Colon (tissue), 2 donors: ENCODE data around the gene CHRDL2.

Source experiments
- FAIRE-seq: peaks from 2 replicates; lab custom pipeline; 2012; peaks lifted over from hg19 to GRCh38; lab: Jason Lieb, UNC
- donor health status: control.
- donor health status: control.

Gene CHRDL2

DNA sequence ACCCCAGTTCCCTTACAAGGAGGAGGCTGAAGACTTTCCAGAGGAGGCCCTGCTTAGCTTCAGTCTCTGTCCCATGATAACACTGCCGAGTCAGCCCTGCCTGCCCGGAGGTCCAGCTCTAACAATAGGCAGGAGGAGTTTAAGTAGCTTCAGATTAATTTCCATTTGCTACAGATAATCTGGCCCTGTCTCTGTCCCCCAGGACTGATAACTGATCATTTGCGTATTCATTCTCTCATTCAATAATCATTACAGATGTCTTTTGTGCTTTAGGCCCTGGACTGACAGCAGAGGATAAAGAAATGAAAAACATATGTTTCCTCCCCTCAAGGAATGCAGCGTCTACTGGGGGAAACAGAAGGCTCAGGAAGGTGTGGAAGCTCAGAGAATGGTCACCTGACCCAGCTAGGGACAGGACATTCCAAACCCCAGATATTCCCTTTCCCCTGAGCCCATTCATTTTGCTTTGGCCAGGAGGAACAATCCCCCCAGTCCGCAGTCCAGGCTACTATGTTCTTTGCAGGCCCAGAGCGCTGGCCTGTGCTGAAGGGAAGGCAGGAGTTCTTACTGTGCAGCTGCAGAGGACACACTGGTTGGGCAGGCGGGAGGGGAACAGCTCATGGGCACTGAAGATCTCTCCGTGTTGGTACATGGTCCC, 20.8 kb downstream of the CHRDL2 start:
- FAIRE-seq = no peak

DNA sequence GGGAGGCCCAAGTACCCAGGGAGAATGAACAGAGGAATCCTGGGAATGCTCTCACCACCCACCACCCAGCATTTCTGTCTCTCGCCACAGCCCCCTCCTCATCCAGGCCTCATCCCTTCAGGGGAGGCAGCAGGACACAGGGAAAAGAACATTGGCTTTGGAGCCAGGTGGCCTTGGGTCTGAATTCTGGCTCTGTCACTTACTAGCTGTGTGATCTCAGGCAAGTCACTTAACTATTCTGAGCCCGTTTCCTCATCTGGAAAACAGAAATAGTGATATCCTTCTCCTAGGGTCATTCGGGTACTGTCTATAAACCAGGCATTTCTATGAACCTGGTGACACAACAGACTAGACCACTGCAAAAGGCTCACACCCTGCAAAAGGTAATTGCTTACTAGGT, 22.1 kb downstream of the CHRDL2 start:
- FAIRE-seq = no peak

DNA sequence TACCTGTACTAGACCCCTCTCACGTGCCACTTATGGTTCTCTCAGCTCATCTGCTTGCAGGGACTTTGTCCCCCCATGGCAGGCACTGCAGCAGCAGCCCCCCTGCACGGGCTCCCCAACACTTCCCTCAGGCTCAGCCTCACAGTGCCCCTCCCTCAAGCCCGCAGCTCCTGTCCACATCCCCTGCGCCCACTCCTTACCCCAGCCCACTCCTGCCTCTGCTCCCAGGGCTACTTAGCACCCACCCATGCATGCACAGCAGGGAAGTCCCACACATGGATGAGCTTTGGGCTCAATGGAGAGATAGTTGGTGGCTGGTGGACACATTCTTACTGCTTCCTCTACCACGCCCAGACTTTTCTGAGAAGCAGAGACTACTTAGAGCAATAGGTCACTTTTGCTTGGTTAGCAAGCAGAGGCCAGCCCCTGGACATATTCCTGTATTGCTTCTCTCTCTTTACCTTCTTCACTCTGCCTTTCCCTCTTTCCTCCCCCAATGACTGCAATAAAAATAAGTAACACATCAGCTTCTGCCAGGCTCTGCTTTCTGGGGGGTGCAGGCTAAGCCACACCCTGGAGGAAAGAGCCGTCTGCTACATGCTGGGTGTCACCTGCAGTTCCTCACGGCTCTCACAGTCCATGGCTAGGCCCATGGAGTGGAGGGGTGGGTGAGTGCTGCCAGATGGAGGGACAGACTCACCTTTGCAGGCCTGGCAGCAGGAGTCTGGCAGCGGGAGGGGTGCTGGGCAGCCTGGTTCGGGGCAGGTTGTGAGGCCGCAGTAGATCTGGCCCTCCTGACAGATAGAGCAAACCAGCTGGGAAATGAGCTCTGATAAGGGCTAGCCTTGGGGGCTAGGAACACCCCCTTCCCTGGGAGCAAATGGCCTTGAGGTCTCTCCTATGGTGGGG, 23.4 kb downstream of the CHRDL2 start:
- no peak for FAIRE-seq

DNA sequence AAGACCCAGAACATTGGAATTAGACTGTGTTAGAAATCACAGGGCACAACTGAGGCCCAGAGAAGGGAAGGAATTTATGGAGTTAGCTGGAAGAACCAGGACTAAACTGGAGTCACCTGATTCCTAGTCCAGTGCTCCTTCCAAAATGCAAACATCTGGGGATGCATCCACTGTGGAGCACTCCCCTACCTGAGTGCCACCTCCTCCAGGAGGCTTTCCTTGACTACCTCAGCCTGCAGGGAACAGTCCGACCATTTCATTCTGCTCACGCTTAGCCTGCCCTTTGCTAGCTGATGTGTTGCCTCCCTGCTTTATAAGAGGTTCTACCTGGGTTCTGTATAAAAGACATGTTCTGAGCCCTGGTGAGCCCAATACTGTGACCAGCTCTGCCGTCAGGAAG, 24.0 kb downstream of the CHRDL2 start:
- no peak for FAIRE-seq

DNA sequence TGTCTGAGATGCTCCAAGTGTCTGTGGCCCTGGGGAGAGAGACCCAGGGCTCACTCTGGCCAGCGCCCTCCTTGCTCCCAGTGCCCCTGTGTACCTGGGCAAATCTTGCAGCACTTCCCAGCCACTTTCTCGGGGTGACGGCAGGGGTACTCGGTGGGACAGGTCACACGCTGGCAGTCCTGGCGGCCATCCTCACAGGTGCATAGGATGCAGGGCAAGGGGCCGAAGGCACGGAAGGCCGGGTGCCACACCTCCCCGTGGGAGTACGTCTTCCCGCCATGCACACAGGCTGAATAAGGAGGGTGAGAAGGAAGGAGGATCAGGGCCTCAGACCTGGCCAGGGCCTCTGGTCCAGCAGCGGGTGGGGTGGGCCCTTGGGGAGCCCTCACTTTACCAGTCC, 28.0 kb downstream of the CHRDL2 start:
- FAIRE-seq = no peak

DNA sequence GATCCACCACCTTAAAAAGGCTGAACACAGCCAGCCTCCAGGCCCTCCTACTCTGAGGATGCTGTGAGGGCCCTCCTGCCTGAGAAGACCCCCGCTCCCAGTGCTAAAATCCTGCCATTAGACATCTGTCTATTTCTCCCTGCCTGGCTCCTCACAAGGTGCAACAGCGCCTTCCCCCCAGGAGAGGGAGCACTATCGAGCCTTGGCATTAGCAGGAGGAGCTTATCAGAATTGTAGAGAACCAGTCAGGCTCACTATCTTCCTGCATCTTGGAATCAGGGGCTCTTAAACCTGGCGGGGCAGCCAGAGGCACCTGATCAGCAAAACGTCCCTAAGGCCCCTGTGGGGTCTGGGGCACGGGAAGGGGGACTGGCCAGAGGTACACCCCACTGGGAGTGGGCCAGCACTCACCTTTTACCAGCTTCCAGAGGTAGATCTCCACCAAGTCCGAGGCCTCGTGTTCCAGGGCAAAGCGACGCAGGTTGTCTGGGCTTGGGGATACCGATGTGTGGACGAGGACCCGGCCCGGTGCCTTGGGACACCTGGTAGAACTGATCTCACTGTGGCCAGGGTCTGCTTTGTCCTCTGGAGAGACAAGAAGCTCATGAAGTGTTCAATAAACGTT, 28.7 kb downstream of the CHRDL2 start:
- no peak for FAIRE-seq

DNA sequence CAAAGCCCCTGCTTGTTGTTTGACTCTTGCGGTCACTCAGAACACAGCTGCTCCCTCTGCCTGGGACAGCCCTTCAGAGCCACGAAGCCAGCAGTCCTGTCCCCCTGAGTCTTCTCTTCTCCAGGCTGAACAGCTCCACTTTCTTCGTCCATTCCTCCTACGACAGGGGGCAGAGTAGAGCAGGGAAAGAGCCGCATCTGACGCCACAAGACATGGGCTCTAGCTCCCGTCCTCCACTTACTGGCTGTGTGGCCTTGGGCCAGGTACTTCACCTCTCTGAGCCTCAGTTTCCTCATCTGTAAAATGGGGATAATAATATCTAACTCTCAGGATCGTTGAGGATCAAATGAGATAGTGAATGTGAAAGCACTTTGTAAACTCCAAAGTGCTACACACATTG, 29.9 kb downstream of the CHRDL2 start:
- no peak for FAIRE-seq

DNA sequence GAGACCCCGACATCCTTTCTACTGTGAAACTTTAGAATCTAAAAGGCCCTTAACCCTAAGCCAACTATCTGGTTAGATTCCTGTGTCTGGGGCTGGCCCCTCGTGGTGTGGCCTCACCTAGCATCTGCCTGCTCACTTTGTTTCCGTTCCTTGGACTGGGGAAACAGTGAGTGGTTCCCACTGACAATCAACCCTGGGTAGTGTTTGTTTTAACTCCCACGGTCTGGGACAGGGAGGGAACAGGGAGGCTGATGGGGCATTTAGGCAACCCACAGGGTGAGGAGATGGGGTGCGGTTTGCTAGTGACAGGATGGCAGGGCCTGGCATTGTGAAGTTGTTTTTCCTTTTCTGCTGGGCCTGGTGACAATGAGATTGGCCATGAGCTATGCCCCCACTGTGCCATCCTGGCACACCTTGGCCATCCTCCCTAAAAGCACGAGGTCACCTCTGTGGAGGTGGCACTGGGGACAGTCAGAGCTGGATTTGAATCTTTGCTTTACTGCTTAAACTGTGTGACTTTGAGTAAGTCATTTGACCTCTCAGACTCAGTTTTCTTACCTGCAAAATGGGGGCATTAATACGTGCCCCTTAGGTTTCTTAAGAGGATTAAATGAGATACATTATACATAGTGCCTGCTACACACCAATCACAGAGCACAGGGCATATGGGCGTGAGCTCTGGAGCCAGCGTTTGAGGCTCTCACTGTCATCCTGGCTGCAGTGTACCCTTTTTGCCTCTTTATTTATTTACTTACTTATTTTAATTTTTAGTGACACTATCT, 31.4 kb downstream of the CHRDL2 start:
- FAIRE-seq = no peak

DNA sequence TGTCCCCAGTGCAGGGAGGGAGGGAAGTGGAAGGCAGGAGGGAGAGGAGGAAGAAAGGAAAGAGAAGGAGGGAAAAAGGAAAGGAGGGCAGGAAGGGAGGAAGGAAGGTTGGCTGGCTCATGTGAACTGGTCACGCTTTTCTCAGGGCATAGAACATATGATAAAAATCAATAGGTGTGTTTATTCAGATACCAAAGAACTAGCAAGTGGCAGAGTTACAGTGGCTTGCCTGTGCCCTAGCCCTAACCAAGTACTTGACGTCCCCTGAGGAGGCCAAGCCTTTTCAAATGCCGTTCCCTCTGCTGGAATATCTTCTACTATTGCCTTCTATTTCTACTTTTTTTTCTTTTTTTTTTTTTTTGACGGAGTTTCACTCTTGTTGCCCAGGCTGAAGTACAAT, 33.5 kb downstream of the CHRDL2 start:
- no peak for FAIRE-seq

DNA sequence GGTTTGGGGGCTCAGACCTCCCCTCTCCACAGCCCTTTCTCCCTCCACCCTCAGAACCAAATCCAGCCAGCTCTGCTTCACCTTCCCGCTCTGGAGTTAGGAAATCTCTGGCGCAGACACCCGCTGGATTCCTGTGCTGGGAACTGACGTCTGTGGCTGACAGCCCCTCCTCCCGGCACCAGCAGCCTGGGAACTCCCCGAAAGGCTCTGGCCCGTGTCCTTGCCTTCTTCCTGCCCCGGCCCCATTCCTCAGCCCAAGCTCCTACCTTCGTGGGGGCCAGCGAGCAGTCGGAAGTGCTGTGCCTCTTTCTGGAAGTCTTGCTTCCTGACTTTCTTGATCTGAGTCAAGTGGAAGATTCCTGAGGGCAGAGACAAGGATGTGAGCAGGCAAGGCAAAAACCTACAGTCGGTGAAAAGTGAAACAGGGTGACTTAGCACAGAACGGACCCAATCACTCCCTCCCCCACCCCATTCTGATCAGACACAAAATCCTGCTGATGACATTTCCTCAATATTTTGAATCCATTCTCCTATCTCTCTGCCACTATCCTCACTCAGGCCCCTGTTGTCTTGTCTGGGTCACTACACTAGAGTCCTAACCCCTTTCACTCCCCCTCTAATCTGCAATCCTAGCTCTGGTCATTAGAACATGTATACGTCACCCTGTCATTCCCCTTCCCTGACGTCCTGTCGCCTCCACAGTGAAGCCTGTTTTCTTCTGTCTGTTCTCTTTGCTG, 34.1 kb downstream of the CHRDL2 start:
- FAIRE-seq = no peak

DNA sequence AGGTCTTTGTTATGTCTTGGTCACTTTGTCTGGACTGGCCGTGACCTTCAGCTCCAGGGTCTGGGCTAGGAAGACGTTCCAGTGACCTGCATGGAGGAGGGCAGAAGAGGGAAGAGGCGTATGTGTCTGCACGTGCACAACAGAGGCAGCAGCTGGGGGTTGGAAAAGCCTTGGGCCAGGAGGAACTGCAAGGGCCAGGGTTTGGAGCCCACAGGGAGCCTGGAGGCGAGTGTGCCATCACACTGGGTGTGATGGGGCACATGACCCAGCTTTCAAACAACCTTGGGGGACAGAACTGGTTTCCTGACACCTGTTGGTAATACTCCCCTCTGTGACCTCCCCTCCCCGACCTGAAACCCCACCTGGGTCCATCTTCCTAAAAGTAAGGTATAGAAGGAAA, 34.7 kb downstream of the CHRDL2 start:
- FAIRE-seq = no peak

DNA sequence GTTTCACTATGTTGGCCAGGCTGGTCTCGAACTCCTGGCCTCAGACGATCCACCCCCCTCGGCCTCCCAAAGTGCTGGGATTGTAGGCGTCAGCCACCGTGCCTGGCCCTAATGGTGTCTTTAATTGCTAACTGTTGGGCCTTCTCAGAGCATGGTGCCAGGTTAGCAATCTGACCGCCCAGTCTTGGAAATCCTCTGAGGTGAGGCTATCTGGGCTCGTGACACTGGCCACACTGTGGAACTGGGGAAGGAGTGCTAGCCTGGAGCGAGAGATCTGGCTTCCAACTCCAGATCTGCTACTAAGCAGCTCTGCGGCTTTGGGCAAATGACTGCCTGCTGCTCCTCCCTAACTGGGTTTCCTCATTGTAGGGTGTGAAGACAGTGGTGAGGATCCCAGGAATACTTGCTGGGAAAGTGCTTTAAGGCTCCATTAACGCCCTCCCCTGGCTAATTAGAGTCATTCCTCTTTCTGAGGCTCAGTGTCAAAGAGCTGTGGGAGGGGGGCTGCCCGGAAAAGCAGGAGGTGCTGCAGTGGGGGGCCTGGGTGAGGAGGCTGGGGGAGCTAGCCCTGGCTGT, 35.4 kb downstream of the CHRDL2 start:
- FAIRE-seq = no peak

DNA sequence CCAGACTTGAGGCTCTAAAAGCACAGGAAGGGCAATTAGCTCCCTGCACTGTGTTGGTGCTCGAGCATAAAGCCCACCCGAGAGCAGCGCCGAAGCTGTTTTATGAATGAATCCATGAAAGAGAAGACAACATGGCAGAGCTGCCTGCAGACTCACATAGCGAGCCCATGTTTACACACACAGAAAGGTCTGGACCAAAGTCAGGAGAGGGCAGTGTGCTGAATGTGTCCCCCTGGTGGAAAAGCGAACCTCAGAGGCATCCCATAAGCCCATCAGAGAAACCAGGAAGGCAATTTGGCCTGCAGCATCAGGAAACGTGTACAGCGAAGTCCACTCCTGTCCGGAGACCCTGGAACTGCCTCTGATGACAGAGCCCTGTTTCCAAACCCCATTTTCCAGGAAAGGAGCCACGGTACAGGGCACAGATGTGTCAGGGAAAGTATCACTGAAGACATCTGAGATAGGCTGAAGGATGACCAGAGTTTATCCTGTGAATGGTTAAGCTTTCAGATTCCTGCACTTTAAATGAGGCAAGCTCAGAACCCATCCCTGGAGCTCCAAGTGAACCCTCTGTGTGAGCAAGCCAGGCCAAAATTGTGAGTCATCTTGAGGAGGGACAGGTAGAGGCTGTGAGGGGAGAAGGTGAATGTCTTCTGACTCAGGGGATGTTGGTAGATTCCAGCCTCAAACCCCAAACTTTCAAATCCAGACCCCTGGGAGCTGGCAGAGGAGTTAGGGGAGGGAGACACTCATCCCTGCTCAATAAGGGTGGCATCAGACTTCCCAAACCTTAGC, 36.9 kb downstream of the CHRDL2 start:
- no peak for FAIRE-seq

DNA sequence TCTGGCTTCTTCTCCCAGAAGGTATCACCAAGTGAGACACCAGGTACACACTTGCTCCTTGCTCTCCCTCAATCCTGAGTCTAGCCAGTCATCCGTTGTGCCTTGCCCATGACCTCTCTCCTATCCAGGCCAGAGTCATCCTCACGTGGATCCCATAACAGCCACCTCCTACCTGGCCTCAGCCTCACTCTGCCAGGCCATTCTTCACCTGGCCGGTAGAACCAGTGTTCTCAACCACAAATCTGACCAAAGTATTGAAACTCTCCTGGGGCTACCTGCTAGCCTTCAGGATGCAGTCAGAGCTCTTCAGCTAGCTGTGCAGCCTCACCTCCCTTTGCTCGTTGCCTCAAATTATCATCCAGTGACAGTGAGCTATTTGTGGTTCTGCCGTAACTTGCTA, 37.7 kb downstream of the CHRDL2 start:
- no peak for FAIRE-seq

DNA sequence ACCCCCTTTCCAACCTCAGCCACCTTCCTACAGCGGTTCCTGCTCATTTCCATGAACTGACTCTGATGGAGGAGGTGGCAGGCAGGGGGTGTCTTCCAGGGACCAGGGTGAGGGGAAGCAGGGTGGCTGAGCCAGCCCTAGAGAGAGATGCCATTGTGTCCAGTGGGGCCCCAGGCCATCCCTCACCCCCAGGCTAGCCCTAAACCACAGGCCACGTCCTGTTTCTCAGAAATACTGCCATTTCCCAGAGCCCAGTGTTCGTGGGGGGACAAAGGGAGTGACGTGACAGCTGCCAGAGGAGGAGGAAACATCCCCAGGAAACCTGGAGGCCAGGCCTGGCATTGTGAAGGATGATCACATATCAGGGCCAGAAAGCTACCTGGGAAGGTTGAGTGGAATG, 39.5 kb downstream of the CHRDL2 start:
- FAIRE-seq = no peak

DNA sequence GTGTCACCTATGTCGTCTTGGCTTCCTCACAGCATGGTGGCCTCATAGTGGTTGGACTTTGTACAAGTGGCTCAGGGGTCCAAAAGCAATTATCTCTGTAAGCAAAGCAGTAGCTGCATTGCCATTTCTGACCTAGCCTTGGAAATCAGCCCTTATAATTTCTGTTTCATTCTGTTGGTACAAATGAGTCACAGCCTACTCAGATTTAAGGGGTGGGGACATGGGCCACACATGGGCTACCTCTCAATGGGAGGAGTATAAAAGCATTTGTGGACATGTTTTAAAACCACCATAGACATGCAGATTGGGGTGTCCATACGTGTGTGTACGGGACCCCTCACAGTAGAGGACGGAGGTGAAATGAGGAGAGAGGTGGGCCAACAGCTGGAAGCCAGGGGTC, 41.6 kb downstream of the CHRDL2 start:
- no peak for FAIRE-seq

DNA sequence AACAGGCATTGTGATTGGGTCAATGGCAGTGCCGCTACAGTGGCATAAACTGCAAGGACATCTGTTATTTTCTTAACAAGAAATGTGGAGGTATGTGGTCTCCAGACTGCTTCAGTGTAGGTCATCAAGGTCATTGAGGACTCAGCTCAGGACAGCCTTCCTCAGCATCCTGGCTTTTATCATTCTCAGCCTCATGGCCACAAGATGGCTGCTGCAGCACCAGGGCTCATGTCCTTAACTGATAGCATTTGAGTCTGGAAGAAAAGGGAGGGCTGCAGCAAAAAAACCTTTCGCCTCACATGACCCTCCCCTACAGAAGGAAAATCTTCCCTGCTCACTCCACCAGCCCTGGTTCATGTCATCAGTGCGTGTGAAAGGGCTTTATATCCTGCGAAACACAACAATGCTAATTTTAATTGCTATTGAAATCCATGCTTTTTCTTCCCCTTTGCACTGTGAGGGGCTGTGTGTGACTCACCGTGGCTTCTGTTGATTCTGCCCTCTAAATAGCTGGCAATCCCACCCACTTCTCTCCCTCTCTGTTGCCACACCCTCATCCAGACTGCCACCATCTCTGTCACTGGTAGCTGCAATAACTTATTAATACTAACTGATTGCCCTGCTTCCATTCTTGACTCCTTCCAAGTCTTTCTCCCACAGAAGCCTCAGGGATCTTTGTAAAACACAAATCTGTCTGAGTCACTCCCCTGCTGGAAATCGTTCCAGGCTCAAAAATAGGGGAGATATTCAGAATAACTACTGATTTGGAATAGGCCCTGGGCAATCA, 43.8 kb downstream of the CHRDL2 start:
- FAIRE-seq = no peak

DNA sequence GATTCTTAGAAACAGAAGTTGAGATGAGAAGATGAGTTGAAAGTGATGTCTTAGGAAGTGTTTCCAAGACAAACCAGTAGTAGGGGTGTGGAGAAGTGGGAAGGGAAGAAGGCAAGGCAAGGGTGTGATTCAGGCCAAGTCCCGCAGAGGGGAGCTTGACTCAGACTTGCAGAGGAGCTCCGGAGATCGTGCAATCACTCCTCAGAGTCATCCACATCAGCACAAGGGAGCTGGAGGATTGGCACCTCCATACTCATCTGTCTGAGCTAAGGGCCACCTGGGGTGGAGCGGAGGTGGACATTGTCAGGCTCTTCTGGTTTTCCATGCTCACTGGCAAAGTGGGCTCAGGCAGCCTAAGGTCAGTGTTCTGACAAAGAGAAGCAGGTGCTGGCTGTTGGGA, 44.4 kb downstream of the CHRDL2 start:
- no peak for FAIRE-seq

DNA sequence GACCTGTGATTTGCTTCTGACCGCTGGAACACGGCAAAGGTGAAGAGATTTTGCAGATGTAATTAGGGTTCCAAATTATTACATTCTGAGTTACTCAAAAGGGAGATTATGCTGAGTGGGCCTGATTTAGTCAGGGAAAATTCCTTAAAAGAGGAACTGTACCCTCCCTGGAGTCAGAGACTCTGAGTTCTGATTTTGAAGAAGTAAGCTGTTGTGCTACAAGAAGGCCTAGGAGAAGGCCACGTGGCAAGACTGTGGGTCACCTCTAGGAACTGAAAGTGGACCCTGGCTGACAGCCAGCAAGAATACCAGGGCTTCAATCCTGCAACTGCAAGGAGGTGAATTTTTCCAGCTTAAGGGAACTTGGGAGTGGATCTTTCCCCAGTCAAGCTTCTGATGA, 45.3 kb downstream of the CHRDL2 start:
- no peak for FAIRE-seq

DNA sequence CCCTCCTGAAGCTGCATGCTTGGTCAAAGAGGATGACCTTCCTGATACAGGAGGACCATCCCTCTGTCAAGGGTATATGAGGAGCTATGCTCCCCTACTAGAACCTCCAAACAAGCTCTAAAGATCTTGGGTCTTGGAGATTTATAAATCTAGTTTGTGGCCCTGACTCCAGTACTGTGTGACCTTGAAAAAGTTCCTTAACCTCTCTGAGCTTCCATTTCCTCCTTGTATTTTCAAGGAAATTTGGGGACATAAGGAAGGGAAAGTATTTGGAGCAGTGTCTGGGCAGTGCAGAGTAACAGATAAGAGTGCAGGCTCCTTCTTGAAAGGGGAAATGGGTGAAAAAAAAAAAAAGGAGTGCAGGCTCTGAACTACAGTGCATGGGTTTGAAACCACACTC, 45.9 kb downstream of the CHRDL2 start:
- no peak for FAIRE-seq
